SU-DHL-6 (cell line): ENCODE results near the gene SETMAR.

Experiments used
- H2AFZ ChIP-seq: fragments of 200-600 bp; sonication (generic); 2 replicates; pipeline ENCODE4 v1.6.1; 2014; ENCODE audit warnings: low read depth, mild to moderate bottlenecking, moderate library complexity, mixed read lengths, antibody characterized with exemption, low read length; ENCODE audit not compliant: severe bottlenecking
- H3F3A ChIP-seq: fragments of 200-600 bp; shearing (Covaris generic); 2 replicates; pipeline ENCODE4 v1.6.0; 2016; ENCODE audit warnings: antibody characterized with exemption, mild to moderate bottlenecking; ENCODE audit not compliant: insufficient read depth
- H3K27ac ChIP-seq: fragments of 200-600 bp; sonication (generic); 2 replicates; pipeline ENCODE4 v1.5.1; 2016; ENCODE audit warnings: low read depth, mild to moderate bottlenecking, low read length, moderate library complexity, mixed read lengths
- H3K27me3 ChIP-seq: fragments of 200-600 bp; sonication (generic), shearing (Covaris generic); 2 replicates; pipeline ENCODE4 v1.6.0; 2014; ENCODE audit warnings: mild to moderate bottlenecking, low read length
- H3K36me3 ChIP-seq: fragments of 200-600 bp; sonication (generic); 2 replicates; pipeline ENCODE4 v1.6.1; 2014; ENCODE audit warnings: mild to moderate bottlenecking, low read length, mixed read lengths
- H3K4me2 ChIP-seq: fragments of 300-600, 200-600 bp; shearing (Covaris generic), sonication (generic); 2 replicates; pipeline ENCODE4 v1.6.0; 2014; ENCODE audit warnings: low read length, low read depth, mild to moderate bottlenecking; ENCODE audit not compliant: poor library complexity, severe bottlenecking
- H3K4me3 ChIP-seq: fragments of 200-600 bp; sonication (generic); 2 replicates; pipeline ENCODE4 v1.5.1; 2014; ENCODE audit warnings: antibody characterized with exemption, low read length, mild to moderate bottlenecking, mixed read lengths; ENCODE audit not compliant: insufficient read depth, poor library complexity, severe bottlenecking
- H3K79me2 ChIP-seq: fragments of 200-600 bp; sonication (generic); 2 replicates; pipeline ENCODE4 v1.6.1; 2014; ENCODE audit warnings: mild to moderate bottlenecking, low read length, moderate library complexity; ENCODE audit not compliant: insufficient read depth
- H3K9ac ChIP-seq: fragments of 200-600 bp; sonication (generic); 2 replicates; pipeline ENCODE4 v1.7.0; 2014; ENCODE audit warnings: mild to moderate bottlenecking, low read length
- H3K9me2 ChIP-seq: fragments of 200-600 bp; sonication (generic); replicated peaks from 2 replicates; pipeline ENCODE4 v1.6.1; 2014; ENCODE audit warnings: low read length; ENCODE audit not compliant: insufficient read depth
- H3K9me3 ChIP-seq: fragments of 200-600 bp; sonication (generic); 2 replicates; pipeline ENCODE4 v1.6.1; 2014; ENCODE audit warnings: low read length, mixed read lengths; ENCODE audit not compliant: insufficient read depth
- H4K20me1 ChIP-seq: fragments of 200-600 bp; sonication (generic); 2 replicates; pipeline ENCODE4 v1.6.1; 2014; ENCODE audit warnings: low read depth, mild to moderate bottlenecking, antibody characterized with exemption, low read length, moderate library complexity, mixed read lengths
- EZH2phosphoT487 ChIP-seq: fragments of 200-600 bp; sonication (generic), shearing (Covaris generic); conservative IDR thresholded peaks from 2 replicates; pipeline ENCODE4 v1.6.1; 2018; ENCODE audit warnings: mild to moderate bottlenecking, antibody characterized with exemption, low read length, moderate library complexity, mixed read lengths
- TF ChIP-seq, protein P1 (sequence below): fragments of 200-600 bp; sonication (generic); IDR thresholded peaks from one replicate; pipeline ENCODE4 v1.5.1; 2017; ENCODE audit warnings: antibody characterized with exemption, mild to moderate bottlenecking, low read length, moderate library complexity; ENCODE audit not compliant: insufficient read depth, poor library complexity, severe bottlenecking

SETMAR gene

DNA sequence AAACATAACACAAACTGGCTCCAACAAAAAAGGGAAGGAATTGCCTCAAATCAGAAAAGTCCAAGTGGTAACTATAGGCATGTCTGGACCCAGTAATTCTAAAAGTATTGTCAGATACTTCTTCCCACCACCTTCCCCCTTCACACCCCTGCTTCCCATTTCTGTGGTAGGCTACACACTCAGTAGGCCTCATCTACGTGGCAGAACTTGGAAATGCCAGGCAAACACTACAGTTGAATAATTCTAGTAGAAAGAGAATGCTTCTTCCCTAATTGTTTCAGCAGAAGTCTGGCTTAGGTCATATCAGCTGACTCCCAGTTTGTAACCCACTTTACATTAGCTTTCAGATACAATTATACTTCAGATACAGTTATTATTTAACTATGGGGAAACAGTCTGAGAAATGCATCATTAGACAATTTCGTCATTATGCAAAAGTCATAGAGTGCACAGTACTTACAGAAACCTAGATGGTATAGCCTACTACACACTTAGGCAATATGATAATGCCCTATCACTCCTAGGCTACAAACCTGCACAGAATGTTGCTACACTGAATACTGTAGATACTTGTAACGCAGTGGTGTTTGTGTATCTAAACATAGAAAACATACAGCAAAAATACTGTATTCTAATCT, 6.4 kb downstream of the SETMAR start:
- H3K9me2 ChIP-seq, result no peaks in the 10 kb centered on the region
- no peaks in the 10 kb centered on the region for H4K20me1 ChIP-seq
- 0 out of 2 replicates have a peak, but pooled peaks cover 2% of the 10 kb centered on the region for H3K36me3 ChIP-seq
- H3K27ac ChIP-seq, result no peak overlapping the region
- H3F3A ChIP-seq, result no peaks in the 10 kb centered on the region; the same call in 1 of the 2 replicates
- H3K9ac ChIP-seq, result no peak overlapping the region
- peaks cover 25% of the 10 kb centered on the region for H3K79me2 ChIP-seq
- H3K27me3 ChIP-seq, result no peaks in the 10 kb centered on the region
- no peak overlapping the region for H3K4me3 ChIP-seq
- no peak overlapping the region for H3K4me2 ChIP-seq
- H3K9me3 ChIP-seq, result no peaks in the 10 kb centered on the region
- H2AFZ ChIP-seq, result no peak overlapping the region
- TF ChIP-seq EZH2phosphoT487, result no peak
- TF ChIP-seq, protein P1, sequence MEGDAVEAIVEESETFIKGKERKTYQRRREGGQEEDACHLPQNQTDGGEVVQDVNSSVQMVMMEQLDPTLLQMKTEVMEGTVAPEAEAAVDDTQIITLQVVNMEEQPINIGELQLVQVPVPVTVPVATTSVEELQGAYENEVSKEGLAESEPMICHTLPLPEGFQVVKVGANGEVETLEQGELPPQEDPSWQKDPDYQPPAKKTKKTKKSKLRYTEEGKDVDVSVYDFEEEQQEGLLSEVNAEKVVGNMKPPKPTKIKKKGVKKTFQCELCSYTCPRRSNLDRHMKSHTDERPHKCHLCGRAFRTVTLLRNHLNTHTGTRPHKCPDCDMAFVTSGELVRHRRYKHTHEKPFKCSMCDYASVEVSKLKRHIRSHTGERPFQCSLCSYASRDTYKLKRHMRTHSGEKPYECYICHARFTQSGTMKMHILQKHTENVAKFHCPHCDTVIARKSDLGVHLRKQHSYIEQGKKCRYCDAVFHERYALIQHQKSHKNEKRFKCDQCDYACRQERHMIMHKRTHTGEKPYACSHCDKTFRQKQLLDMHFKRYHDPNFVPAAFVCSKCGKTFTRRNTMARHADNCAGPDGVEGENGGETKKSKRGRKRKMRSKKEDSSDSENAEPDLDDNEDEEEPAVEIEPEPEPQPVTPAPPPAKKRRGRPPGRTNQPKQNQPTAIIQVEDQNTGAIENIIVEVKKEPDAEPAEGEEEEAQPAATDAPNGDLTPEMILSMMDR, result no peak

- Histone ChIP-seq H3K79me2 (peaks cover 11% of the 10 kb centered on the region; the same call in 1 of the 2 replicates), H3F3A (no peaks in the 10 kb centered on the region; the same call in 1 of the 2 replicates), H3K27me3 (no peaks in the 10 kb centered on the region), H3K4me3 (no peak overlapping the region), H4K20me1 (no peaks in the 10 kb centered on the region), H3K9me2 (no peaks in the 10 kb centered on the region), H3K9me3 (no peaks in the 10 kb centered on the region), H2AFZ (no peak overlapping the region), H3K9ac (no peak overlapping the region), H3K4me2 (no peak overlapping the region), H3K36me3 (0 out of 2 replicates have a peak, but pooled peaks cover 3% of the 10 kb centered on the region), H3K27ac (no peak overlapping the region)
- TF ChIP-seq, protein P1, result no peak
Observed at GRCh38 chr3:4310971-4311370, 7.8 kb downstream of the SETMAR start.

GRCh38 chr3:4311496-4311895, 8.3 kb downstream of the SETMAR start:
- Histone ChIP-seq H3K4me2 (no peak overlapping the region), H3K79me2 (peaks cover 11% of the 10 kb centered on the region; the same call in 1 of the 2 replicates), H3K9ac (no peak overlapping the region), H3K36me3 (0 out of 2 replicates have a peak, but pooled peaks cover 3% of the 10 kb centered on the region), H3F3A (no peaks in the 10 kb centered on the region; the same call in 1 of the 2 replicates), H2AFZ (no peak overlapping the region), H3K27ac (no peak overlapping the region), H3K9me2 (no peaks in the 10 kb centered on the region), H3K4me3 (no peak overlapping the region), H4K20me1 (no peaks in the 10 kb centered on the region), H3K9me3 (no peaks in the 10 kb centered on the region), H3K27me3 (no peaks in the 10 kb centered on the region)
- TF ChIP-seq, protein P1, result no peak
- TF ChIP-seq EZH2phosphoT487, result no peak
